ENCODE data around the gene ZCCHC17. TPM values are rescaled to one million over a fixed set of nuclear protein-coding genes. Genes with fewer than 3 reads are reported as not detected.

The ZCCHC17 gene
- total and polyA plus RNA-seq, 2 donors (not counting 3 experiments of a cell fraction or from before 2014, with no cell fraction given), result 32.0 to 41.4 TPM

- dilution Hi-C loops (cut with MboI; ENCODE audit: extremely low pct_ligation_motif_present, low sequenced_read_pairs) (no loop called here), intact Hi-C loops (cut with micrococcal nuclease) (no loop called here)
- Histone ChIP-seq H2AFZ (ENCODE audit: low read depth, low read length) (no peak overlapping the region), H3K4me2 (ENCODE audit: insufficient read depth, low read length) (no peak overlapping the region), H3K27me3 (ENCODE audit: control insufficient read depth in 2 of 2, insufficient read depth in 2 of 2, low read length in 2 of 2) (no peaks in the 10 kb centered on the region), H3K9ac (replicated peaks; ENCODE audit: extremely low read depth, insufficient read depth, low read length) (no peak overlapping the region), H3K4me3 (replicated peaks in 1 of 3; ENCODE audit: insufficient read depth in 1 of 3, low read depth in 1 of 3, low read length in 3 of 3) (no peak overlapping the region), H3K79me2 (ENCODE audit: control insufficient read depth, insufficient read depth, low read length) (no peaks in the 10 kb centered on the region), H4K20me1 (replicated peaks; ENCODE audit: control insufficient read depth, extremely low read depth, insufficient read depth, low read length) (no peaks in the 10 kb centered on the region), H3K4me1 (ENCODE audit: control insufficient read depth, extremely low read depth, insufficient read depth, low read length) (no peaks in the 10 kb centered on the region), H3K9me1 (replicated peaks; ENCODE audit: control insufficient read depth, extremely low read depth, insufficient read depth, low read length) (no peaks in the 10 kb centered on the region), H3K27ac (ENCODE audit: insufficient read depth, low read depth, low read length) (no peak overlapping the region), H3K9me3 (replicated peaks; ENCODE audit: control insufficient read depth, insufficient read depth, low read length) (no peaks in the 10 kb centered on the region), H3K36me3 (ENCODE audit: control insufficient read depth in 2 of 2, extremely low read depth in 1 of 2, insufficient read depth in 2 of 2, low read length in 2 of 2) (peaks cover 9 to 22% of the 10 kb centered on the region in 2 experiments)
- TF ChIP-seq FOS (IDR thresholded peaks at IDR 0.05; ENCODE audit: borderline replicate concordance, insufficient read depth, low read length) (no peak), GATA2 (IDR thresholded peaks at IDR 0.05; ENCODE audit: insufficient read depth, insufficient read length, low read depth, low read length) (no peak), CTCF (IDR thresholded peaks at IDR 0.05; ENCODE audit: extremely low read depth in 1 of 2, insufficient read depth in 1 of 2, low read depth in 1 of 2, low read length in 2 of 2) (no peak), JUN (IDR thresholded peaks at IDR 0.05; ENCODE audit: borderline replicate concordance, insufficient read depth, insufficient read length, low read depth) (no peak), MAX (IDR thresholded peaks at IDR 0.05; ENCODE audit: insufficient read depth, insufficient read length) (no peak), EZH2 (IDR thresholded peaks at IDR 0.05; ENCODE audit: borderline replicate concordance, low read depth, low read length, severe bottlenecking) (no peak), POLR2AphosphoS5 (IDR thresholded peaks at IDR 0.05; ENCODE audit: insufficient read depth, low read depth, low read length) (no peak), MYC (IDR thresholded peaks at IDR 0.05; ENCODE audit: low read depth, low read length) (no peak), POLR2A (IDR thresholded peaks at IDR 0.05; ENCODE audit: low read depth, low read length) (no peak)
- BruUV-seq (replicated peaks), result no TSS peak
- POLR2A ChIA-PET, result no interaction called here
- DNase-seq (ENCODE audit: low read depth, low spot score) (no peak), FAIRE-seq (no peak)
- CTCF ChIA-PET, result no interaction called here
Observed at GRCh38 chr1:31259746-31260145, 37.1 kb upstream of the ZCCHC17 start.

Data from endothelial cell of umbilical vein (primary cell).